Skin of body (tissue), 2 donors: ENCODE measurements around the gene CERS3. TPM values are rescaled to one million over a fixed set of nuclear protein-coding genes. Genes with fewer than 3 reads are reported as not detected.
"Not testable (repeated sequence)": the region's sequence is repeated elsewhere in the genome, so short reads cannot be mapped to it uniquely, and the experiment has no call there.

Experiments used
- DNase-seq: peaks from one replicate; lab custom pipeline; 2025; lab: John Stamatoyannopoulos, UW
- total RNA-seq: library from RNA; depleted of rRNA; stranded (reverse); fragments of >200 nt; gene quantifications from one replicate; pipeline ENCODE4 v1.2.3, GENCODE V29; 2014

Gene CERS3
- total RNA-seq, 1 donor from 2014 or later, result 25.6 TPM

- peak; percentile 81 for DNase-seq
Observed at GRCh38 chr15:100468285-100468684, 60.5 kb downstream of the CERS3 start.

GRCh38 chr15:100466073-100466472, 62.7 kb downstream of the CERS3 start:
- no peak for DNase-seq

GRCh38 chr15:100464888-100465287, 63.9 kb downstream of the CERS3 start:
- no peak for DNase-seq

GRCh38 chr15:100464256-100464655, 64.5 kb downstream of the CERS3 start:
- no peak for DNase-seq

GRCh38 chr15:100463515-100463914, 65.2 kb downstream of the CERS3 start:
- no peak for DNase-seq

GRCh38 chr15:100461049-100461448, 67.7 kb downstream of the CERS3 start:
- no peak for DNase-seq

- no peak for DNase-seq
Observed at GRCh38 chr15:100457201-100457600, 71.5 kb downstream of the CERS3 start.

- no peak for DNase-seq
Observed at GRCh38 chr15:100454148-100454547, 74.6 kb downstream of the CERS3 start.

- DNase-seq, result no peak
Observed at GRCh38 chr15:100448481-100448880, 80.3 kb downstream of the CERS3 start.

- not testable (repeated sequence) for DNase-seq
Observed at GRCh38 chr15:100441063-100441462, 87.7 kb downstream of the CERS3 start.

- peak; percentile 74 for DNase-seq
Observed at GRCh38 chr15:100439514-100439913, 89.2 kb downstream of the CERS3 start.

- DNase-seq, result peak; percentile 96
Observed at GRCh38 chr15:100438570-100438969, 90.2 kb downstream of the CERS3 start.

GRCh38 chr15:100437261-100437660, 91.5 kb downstream of the CERS3 start:
- no peak for DNase-seq

- no peak for DNase-seq
Observed at GRCh38 chr15:100434561-100434960, 94.2 kb downstream of the CERS3 start.

GRCh38 chr15:100434038-100434437, 94.7 kb downstream of the CERS3 start:
- no peak for DNase-seq

- DNase-seq, result no peak
Observed at GRCh38 chr15:100433304-100433703, 95.4 kb downstream of the CERS3 start.

GRCh38 chr15:100430411-100430810, 98.3 kb downstream of the CERS3 start:
- peak; percentile 73 for DNase-seq

- no peak for DNase-seq
Observed at GRCh38 chr15:100429116-100429728, 99.5 kb downstream of the CERS3 start.

- no peak for DNase-seq
Observed at GRCh38 chr15:100426937-100427336, 101.8 kb downstream of the CERS3 start.

- DNase-seq, result no peak
Observed at GRCh38 chr15:100405179-100405578, 123.6 kb downstream of the CERS3 start.

- no peak for DNase-seq
Observed at GRCh38 chr15:100400996-100401395, 127.8 kb downstream of the CERS3 start.

- no peak for DNase-seq
Observed at GRCh38 chr15:100394736-100395440, 133.9 kb downstream of the CERS3 start.

- DNase-seq, result no peak
Observed at GRCh38 chr15:100393008-100393407, 135.7 kb downstream of the CERS3 start.
